Measurements from ENCODE around the gene SGMS1. TPM values are rescaled to one million over a fixed set of nuclear protein-coding genes. Genes with fewer than 3 reads are reported as not detected.

The SGMS1 gene
- total RNA-seq, 1 donor from 2014 or later, result 9.2 TPM

GRCh38 chr10:50362547-50363125 lies 261.1 kb downstream of the SGMS1 start:
- H3K4me1 ChIP-seq, result peaks cover 11% of the 10 kb centered on the region
- H3K27me3 Mint-ChIP-seq (ENCODE audit: insufficient read depth, low read depth), result no peaks in the 10 kb centered on the region
- H3K4me2 ChIP-seq, result no peak overlapping the region
- no peak for DNase-seq (ENCODE audit: low spot score)
- no peak overlapping the region for H3K27ac ChIP-seq
- H3F3A ChIP-seq (ENCODE audit: low read depth), result no peaks in the 10 kb centered on the region
- H3K4me1 Mint-ChIP-seq, result no peaks in the 10 kb centered on the region
- H3K27ac Mint-ChIP-seq, result no peak overlapping the region
- no peak overlapping the region for H2AFZ ChIP-seq (replicated peaks)
- no peaks in the 10 kb centered on the region for H3K9me3 ChIP-seq (ENCODE audit: low read depth)
- no peak overlapping the region for H3K9ac ChIP-seq
- H3K36me3 Mint-ChIP-seq, result no peaks in the 10 kb centered on the region
- H4K20me1 ChIP-seq (ENCODE audit: low read depth), result no peaks in the 10 kb centered on the region
- TF ChIP-seq CTCF (IDR thresholded peaks at IDR 0.05) (no peak), EZH2phosphoT487 (IDR thresholded peaks at IDR 0.05) (no peak), EZH2 (IDR thresholded peaks at IDR 0.05) (no peak)
- no peaks in the 10 kb centered on the region for H3K36me3 ChIP-seq
- no peak overlapping the region for H3K4me3 ChIP-seq
- H3K79me2 ChIP-seq (ENCODE audit: low read depth), result no peaks in the 10 kb centered on the region
- no peaks in the 10 kb centered on the region for H3K9me3 Mint-ChIP-seq
- H3K27me3 ChIP-seq, result no peaks in the 10 kb centered on the region
- no peak overlapping the region for H3K4me3 Mint-ChIP-seq

DNA sequence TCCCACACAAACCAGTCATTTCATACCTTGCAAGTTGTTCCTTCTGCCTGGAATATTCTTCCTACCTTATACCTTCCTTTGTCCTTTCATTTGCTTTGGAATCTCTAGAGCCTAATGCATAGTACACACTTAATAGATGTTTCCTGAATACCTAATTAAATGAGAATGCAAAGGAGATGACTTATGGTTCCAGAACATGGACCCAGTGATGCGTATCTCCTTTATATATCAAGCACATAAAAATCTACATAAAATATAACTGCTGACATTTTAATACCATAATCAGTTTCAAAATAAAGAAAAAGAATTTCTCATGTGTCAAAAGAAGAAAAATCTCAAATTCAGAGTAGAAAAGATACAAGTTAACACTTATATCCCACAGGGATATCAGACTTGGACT lies 261.8 kb downstream of the SGMS1 start:
- Mint-ChIP-seq H3K36me3 (no peaks in the 10 kb centered on the region), H3K27ac (no peak overlapping the region), H3K4me3 (no peak overlapping the region), H3K27me3 (ENCODE audit: insufficient read depth, low read depth) (no peaks in the 10 kb centered on the region), H3K4me1 (no peaks in the 10 kb centered on the region), H3K9me3 (no peaks in the 10 kb centered on the region)
- Histone ChIP-seq H3K36me3 (no peaks in the 10 kb centered on the region), H4K20me1 (ENCODE audit: low read depth) (no peaks in the 10 kb centered on the region), H3K27ac (no peak overlapping the region), H3K9ac (no peak overlapping the region), H3K4me1 (peaks cover 11% of the 10 kb centered on the region), H3K4me2 (no peak overlapping the region), H3K27me3 (no peaks in the 10 kb centered on the region), H3F3A (ENCODE audit: low read depth) (no peaks in the 10 kb centered on the region), H2AFZ (replicated peaks) (no peak overlapping the region), H3K79me2 (ENCODE audit: low read depth) (no peaks in the 10 kb centered on the region), H3K9me3 (ENCODE audit: low read depth) (no peaks in the 10 kb centered on the region), H3K4me3 (no peak overlapping the region)
- no peak for DNase-seq (ENCODE audit: low spot score)
- TF ChIP-seq EZH2phosphoT487 (IDR thresholded peaks at IDR 0.05), result no peak
- TF ChIP-seq EZH2 (IDR thresholded peaks at IDR 0.05), result no peak
- no peak for TF ChIP-seq CTCF (IDR thresholded peaks at IDR 0.05)

- H3K9me3 ChIP-seq (ENCODE audit: low read depth), result no peaks in the 10 kb centered on the region
- Mint-ChIP-seq H3K9me3 (no peaks in the 10 kb centered on the region), H3K4me3 (no peak overlapping the region), H3K27ac (no peak overlapping the region), H3K27me3 (ENCODE audit: insufficient read depth, low read depth) (no peaks in the 10 kb centered on the region), H3K4me1 (no peaks in the 10 kb centered on the region), H3K36me3 (no peaks in the 10 kb centered on the region)
- no peaks in the 10 kb centered on the region for H4K20me1 ChIP-seq (ENCODE audit: low read depth)
- H3K36me3 ChIP-seq, result no peaks in the 10 kb centered on the region
- no peak for DNase-seq (ENCODE audit: low spot score)
- H3K4me1 ChIP-seq, result peaks cover 11% of the 10 kb centered on the region
- no peaks in the 10 kb centered on the region for H3K27me3 ChIP-seq
- H3K4me2 ChIP-seq, result no peak overlapping the region
- H3K4me3 ChIP-seq, result no peak overlapping the region
- H3K79me2 ChIP-seq (ENCODE audit: low read depth), result no peaks in the 10 kb centered on the region
- H3K9ac ChIP-seq, result no peak overlapping the region
- TF ChIP-seq CTCF (IDR thresholded peaks at IDR 0.05) (no peak), EZH2 (IDR thresholded peaks at IDR 0.05) (no peak), EZH2phosphoT487 (IDR thresholded peaks at IDR 0.05) (no peak)
- no peak overlapping the region for H3K27ac ChIP-seq
- peak overlapping the region; percentile 44 for H2AFZ ChIP-seq (replicated peaks)
- H3F3A ChIP-seq (ENCODE audit: low read depth), result no peaks in the 10 kb centered on the region
Measured at GRCh38 chr10:50360077-50360850, 263.5 kb downstream of the SGMS1 start.

Measured in neural progenitor cell (in vitro differentiated cells).